Measurements from ENCODE around the gene TTC27. TPM values are rescaled to one million over a fixed set of nuclear protein-coding genes. Genes with fewer than 3 reads are reported as not detected.
"Not testable (repeated sequence)": the region's sequence is repeated elsewhere in the genome, so short reads cannot be mapped to it uniquely, and the experiment has no call there.

The TTC27 gene
- polyA plus RNA-seq, 4 donors = 20.5 to 23.9 (median 23.2) TPM

GRCh38 chr2:32843699-32844098 lies 215.8 kb downstream of the TTC27 start:
- no peak for DNase-seq (ENCODE audit: low read depth in 4 of 4, low spot score in 3 of 4)

GRCh38 chr2:32844253-32844652 lies 216.4 kb downstream of the TTC27 start:
- DNase-seq (ENCODE audit: low read depth in 4 of 4, low spot score in 3 of 4) = no peak

GRCh38 chr2:32846274-32846673 lies 218.4 kb downstream of the TTC27 start:
- not testable (repeated sequence) for DNase-seq (ENCODE audit: low read depth in 4 of 4, low spot score in 3 of 4)

- no peak for DNase-seq (ENCODE audit: low read depth in 4 of 4, low spot score in 3 of 4)
Observed at GRCh38 chr2:32847734-32848133, 219.9 kb downstream of the TTC27 start.

GRCh38 chr2:32849456-32850194 lies 221.8 kb downstream of the TTC27 start:
- DNase-seq (ENCODE audit: low read depth in 4 of 4, low spot score in 3 of 4) = no peak

GRCh38 chr2:32851777-32852439 lies 224.1 kb downstream of the TTC27 start:
- no peak for DNase-seq (ENCODE audit: low read depth in 4 of 4, low spot score in 3 of 4)

GRCh38 chr2:32852856-32853255 lies 225.0 kb downstream of the TTC27 start:
- no peak for DNase-seq (ENCODE audit: low read depth in 4 of 4, low spot score in 3 of 4)

- no peak for DNase-seq (ENCODE audit: low read depth in 4 of 4, low spot score in 3 of 4)
Observed at GRCh38 chr2:32856891-32857290, 229.0 kb downstream of the TTC27 start.

- no peak for DNase-seq (ENCODE audit: low read depth in 4 of 4, low spot score in 3 of 4)
Observed at GRCh38 chr2:32858713-32859112, 230.9 kb downstream of the TTC27 start.

GRCh38 chr2:32860385-32860784 lies 232.5 kb downstream of the TTC27 start:
- DNase-seq (ENCODE audit: low read depth in 4 of 4, low spot score in 3 of 4) = no peak

- DNase-seq (ENCODE audit: low read depth in 4 of 4, low spot score in 3 of 4) = no peak
Observed at GRCh38 chr2:32862269-32863055, 234.6 kb downstream of the TTC27 start.

GRCh38 chr2:32863326-32863725 lies 235.5 kb downstream of the TTC27 start:
- DNase-seq (ENCODE audit: low read depth in 4 of 4, low spot score in 3 of 4) = no peak

- no peak for DNase-seq (ENCODE audit: low read depth in 4 of 4, low spot score in 3 of 4)
Observed at GRCh38 chr2:32863803-32864202, 236.0 kb downstream of the TTC27 start.

GRCh38 chr2:32864334-32865111 lies 236.7 kb downstream of the TTC27 start:
- no peak for DNase-seq (ENCODE audit: low read depth in 4 of 4, low spot score in 3 of 4)

GRCh38 chr2:32865399-32866068 lies 237.7 kb downstream of the TTC27 start:
- no peak for DNase-seq (ENCODE audit: low read depth in 4 of 4, low spot score in 3 of 4)

GRCh38 chr2:32866462-32866861 lies 238.6 kb downstream of the TTC27 start:
- DNase-seq (ENCODE audit: low read depth in 4 of 4, low spot score in 3 of 4) = not testable (repeated sequence)

Data from right renal pelvis (tissue), 4 donors.